NCI-H748 (cell line): ENCODE measurements around the gene TRIM39.
A peak's percentile ranks its signal among the peaks of the same experiment; 100 is the strongest.

ENCODE experiments used
- DNase-seq: peaks from one replicate; lab custom pipeline; 2025; ENCODE audit not compliant: unreplicated experiment; lab: John Stamatoyannopoulos, UW

Gene TRIM39

GRCh38 chr6:30326526-30327231, at the start of gene TRIM39:
TSS of gene TRIM39 (plus strand) at chr6:30326927. CDS start at chr6:30329318, 2,391 bp downstream.
- peak; percentile 91 for DNase-seq

- peak; percentile 9 for DNase-seq
Observed at GRCh38 chr6:30280988-30281387, 45.7 kb upstream of the TRIM39 start.

- no peak for DNase-seq
Observed at GRCh38 chr6:30282522-30282921, 44.2 kb upstream of the TRIM39 start.

GRCh38 chr6:30283761-30284160, 43.0 kb upstream of the TRIM39 start:
- no peak for DNase-seq

GRCh38 chr6:30287139-30287538, 39.6 kb upstream of the TRIM39 start:
- DNase-seq, result no peak

- no peak for DNase-seq
Observed at GRCh38 chr6:30295837-30296236, 30.9 kb upstream of the TRIM39 start.

- DNase-seq, result no peak
Observed at GRCh38 chr6:30304002-30304401, 22.7 kb upstream of the TRIM39 start.

GRCh38 chr6:30311101-30311500, 15.6 kb upstream of the TRIM39 start:
- no peak for DNase-seq

- DNase-seq, result no peak
Observed at GRCh38 chr6:30311671-30312070, 15.1 kb upstream of the TRIM39 start.

GRCh38 chr6:30312266-30312665, 14.5 kb upstream of the TRIM39 start:
- DNase-seq, result no peak

GRCh38 chr6:30312676-30313321, 13.9 kb upstream of the TRIM39 start:
- DNase-seq, result no peak

- no peak for DNase-seq
Observed at GRCh38 chr6:30315156-30315555, 11.6 kb upstream of the TRIM39 start.

- DNase-seq, result no peak
Observed at GRCh38 chr6:30317913-30318589, 8.7 kb upstream of the TRIM39 start.

GRCh38 chr6:30319146-30319835, 7.4 kb upstream of the TRIM39 start:
- DNase-seq, result no peak

GRCh38 chr6:30321692-30322388, 4.9 kb upstream of the TRIM39 start:
- no peak for DNase-seq

GRCh38 chr6:30322527-30323501, 3.9 kb upstream of the TRIM39 start:
- no peak for DNase-seq

- no peak for DNase-seq
Observed at GRCh38 chr6:30323806-30324205, 2.9 kb upstream of the TRIM39 start.

GRCh38 chr6:30325150-30325872, 1.4 kb upstream of the TRIM39 start:
- no peak for DNase-seq

- DNase-seq, result peak; percentile 89
Observed at GRCh38 chr6:30325873-30326525, 728 bp upstream of the TRIM39 start.
